SU-DHL-6 (cell line): ENCODE measurements around the gene NBEAL1.

Experiments
- CTCF ChIP-seq: fragments of 200-600 bp; sonication (generic); IDR thresholded peaks from one replicate; pipeline ENCODE4 v1.5.1; 2017; ENCODE audit warnings: antibody characterized with exemption, mild to moderate bottlenecking, low read length, moderate library complexity; ENCODE audit not compliant: insufficient read depth, poor library complexity, severe bottlenecking
- EZH2phosphoT487 ChIP-seq: fragments of 200-600 bp; sonication (generic), shearing (Covaris generic); conservative IDR thresholded peaks from 2 replicates; pipeline ENCODE4 v1.6.1; 2018; ENCODE audit warnings: mild to moderate bottlenecking, antibody characterized with exemption, low read length, moderate library complexity, mixed read lengths

- TF ChIP-seq CTCF (no peak), EZH2phosphoT487 (no peak)
Measured at GRCh38 chr2:203238292-203238703, 223.6 kb downstream of the NBEAL1 start.
